HG02852 (cell line): ENCODE data around the gene ZNF14.
"Not testable (repeated sequence)": the region's sequence is repeated elsewhere in the genome, so short reads cannot be mapped to it uniquely, and the experiment has no call there.

ENCODE experiments used
- ATAC-seq: cut with Tn5 transposase; IDR thresholded peaks from one replicate; pipeline ENCODE4 v1.9.1; 2021; ENCODE audit warnings: mild to moderate bottlenecking, moderate library complexity; ENCODE audit not compliant: unreplicated experiment

ZNF14 gene

DNA sequence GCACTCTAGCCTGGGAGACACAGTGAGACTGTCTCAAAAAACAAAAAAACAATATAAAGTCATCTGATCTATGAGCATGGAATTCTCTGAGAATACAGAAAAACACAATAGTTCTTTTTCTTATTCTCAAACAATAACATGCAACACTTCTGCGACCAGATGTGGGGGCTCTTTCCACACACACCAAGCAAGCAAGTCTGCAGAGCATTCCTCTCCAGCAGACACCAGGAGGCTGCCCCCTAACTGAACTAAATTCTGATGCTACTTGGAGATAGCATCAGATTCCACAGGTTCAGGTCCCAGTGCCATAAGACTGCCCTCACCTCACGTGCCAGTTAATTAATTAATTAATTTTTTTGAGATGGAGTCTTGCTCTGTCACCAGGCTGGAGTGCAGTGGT, 36.5 kb downstream of the ZNF14 start:
- no peak for ATAC-seq

DNA sequence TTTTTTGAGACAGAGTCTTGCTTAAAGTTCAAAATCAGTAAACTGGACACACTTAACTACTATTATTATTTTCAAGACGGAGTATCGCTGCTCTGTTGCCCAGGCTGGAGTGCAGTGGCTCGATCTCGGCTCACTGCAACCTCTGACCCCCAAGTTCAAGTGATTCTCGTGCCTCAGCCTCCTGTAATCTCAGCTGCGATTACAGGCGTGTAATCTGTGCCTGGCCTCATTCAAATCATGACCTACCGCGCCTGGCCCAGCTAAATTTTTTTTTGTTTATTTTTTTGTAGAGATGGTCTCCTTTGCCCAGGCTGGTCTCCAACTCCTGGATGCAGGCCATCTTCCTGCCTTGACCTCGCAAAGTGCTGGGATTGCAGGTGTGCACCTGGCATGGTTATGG, 41.2 kb downstream of the ZNF14 start:
- no peak for ATAC-seq

DNA sequence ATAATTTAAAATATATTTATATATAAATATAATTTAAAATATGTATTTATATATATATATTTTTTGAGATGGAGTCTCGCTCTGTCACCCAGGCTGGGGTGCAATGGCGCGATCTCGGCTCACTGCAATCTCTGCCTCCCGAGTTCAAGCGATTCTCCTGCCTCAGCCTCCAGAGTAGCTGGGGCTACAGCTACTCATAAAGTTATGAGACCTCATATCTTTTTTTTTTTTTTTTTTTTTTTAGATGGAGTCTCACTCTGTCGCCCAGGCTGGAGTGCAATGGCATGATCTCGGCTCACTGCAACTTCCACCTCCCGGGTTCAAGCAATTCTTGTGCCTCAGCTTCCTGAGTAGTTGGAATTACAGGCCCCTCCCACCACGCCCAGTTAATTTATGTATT, 43.9 kb downstream of the ZNF14 start:
- ATAC-seq = not testable (repeated sequence)

DNA sequence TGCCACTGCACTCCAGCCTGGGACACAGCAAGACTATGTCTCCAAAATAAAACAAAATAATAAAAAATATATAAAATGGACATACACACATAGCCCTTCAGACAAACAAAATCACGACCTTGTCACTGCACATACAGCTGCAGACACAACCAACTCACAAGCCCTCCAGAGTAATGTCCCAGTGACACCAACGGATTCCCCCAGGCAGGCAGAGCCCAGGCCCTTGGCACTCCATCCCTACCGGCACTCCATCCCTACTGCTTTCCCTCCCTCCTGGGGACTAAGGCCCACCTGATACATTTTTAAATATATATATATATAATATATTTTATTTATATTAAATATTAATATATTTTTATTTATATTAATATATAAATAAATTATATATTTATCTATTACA, 45.8 kb downstream of the ZNF14 start:
- ATAC-seq = no peak

DNA sequence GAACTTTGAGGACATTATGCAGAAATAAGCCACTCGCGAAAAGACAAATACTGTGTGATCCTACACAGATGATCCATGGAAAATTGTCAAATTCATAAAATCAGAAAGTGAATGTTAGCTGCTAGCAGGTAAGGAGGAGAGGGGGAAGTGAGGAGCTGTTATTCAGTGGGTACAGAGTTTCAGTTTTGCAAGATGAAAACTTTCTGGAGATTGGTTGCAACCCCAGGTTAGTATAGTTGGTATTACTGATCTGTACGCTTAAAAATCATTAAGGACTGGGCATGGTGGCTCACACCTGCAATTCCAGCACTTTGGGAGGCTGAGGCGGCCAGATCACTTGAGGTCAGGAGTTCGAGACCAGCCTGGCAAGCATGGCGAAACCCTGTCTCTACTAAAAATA, 46.3 kb downstream of the ZNF14 start:
- no peak for ATAC-seq

DNA sequence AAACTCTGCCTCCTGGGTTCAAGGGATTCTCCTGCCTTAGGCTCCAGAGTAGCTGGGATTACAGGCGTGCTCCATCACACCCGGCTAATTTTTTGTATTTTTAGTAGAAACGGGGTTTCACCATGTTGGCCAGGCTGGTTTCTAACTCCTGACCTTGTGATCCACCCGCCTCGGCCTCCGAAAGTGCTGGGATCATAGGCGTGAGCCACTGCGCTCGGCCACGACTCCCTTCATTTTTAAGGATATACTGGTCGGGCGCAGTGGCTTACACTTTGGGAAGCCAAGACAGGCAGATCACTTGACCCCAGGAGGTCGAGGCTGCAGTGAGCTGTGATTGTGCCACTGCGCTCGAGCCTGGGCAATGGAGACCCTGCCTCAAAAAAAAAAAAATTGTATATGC, 46.8 kb downstream of the ZNF14 start:
- ATAC-seq = not testable (repeated sequence)

DNA sequence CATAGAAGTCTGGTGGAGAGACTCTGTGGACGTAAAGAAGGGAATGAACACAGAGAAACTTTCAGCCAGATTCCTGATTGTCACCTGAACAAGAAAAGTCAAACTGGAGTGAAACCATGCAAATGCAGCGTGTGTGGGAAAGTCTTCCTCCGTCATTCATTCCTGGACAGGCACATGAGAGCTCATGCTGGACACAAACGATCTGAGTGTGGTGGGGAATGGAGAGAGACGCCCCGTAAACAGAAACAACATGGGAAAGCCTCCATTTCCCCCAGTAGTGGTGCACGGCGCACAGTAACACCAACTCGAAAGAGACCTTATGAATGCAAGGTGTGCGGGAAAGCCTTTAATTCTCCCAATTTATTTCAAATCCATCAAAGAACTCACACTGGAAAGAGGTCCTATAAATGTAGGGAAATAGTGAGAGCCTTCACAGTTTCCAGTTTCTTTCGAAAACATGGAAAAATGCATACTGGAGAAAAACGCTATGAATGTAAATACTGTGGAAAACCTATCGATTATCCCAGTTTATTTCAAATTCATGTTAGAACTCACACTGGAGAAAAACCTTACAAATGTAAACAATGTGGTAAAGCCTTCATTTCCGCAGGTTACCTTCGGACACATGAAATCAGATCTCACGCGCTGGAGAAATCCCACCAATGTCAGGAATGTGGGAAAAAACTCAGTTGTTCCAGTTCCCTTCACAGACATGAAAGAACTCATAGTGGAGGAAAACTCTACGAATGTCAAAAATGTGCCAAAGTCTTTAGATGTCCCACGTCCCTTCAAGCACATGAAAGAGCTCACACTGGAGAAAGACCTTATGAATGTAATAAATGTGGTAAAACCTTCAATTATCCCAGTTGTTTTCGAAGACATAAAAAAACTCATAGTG, 53.5 kb downstream of the ZNF14 start:
- no peak for ATAC-seq

DNA sequence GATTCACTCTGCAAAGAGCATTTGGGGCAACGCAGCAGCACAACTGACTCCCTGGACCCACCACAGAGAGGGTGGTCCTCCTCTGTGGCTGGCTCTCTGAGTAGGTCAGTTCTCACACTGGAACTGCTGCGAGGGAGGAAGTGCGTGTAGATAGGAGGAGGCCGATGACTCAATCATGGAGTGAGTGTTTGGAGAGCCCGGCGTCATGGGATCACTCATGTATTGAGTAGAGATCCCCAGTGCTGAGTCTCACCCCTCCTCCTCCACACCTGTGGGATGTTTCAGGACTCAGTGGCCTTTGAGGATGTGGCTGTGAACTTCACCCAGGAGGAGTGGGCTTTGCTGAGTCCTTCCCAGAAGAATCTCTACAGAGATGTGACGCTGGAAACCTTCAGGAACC, 55.3 kb downstream of the ZNF14 start:
- ATAC-seq = no peak

DNA sequence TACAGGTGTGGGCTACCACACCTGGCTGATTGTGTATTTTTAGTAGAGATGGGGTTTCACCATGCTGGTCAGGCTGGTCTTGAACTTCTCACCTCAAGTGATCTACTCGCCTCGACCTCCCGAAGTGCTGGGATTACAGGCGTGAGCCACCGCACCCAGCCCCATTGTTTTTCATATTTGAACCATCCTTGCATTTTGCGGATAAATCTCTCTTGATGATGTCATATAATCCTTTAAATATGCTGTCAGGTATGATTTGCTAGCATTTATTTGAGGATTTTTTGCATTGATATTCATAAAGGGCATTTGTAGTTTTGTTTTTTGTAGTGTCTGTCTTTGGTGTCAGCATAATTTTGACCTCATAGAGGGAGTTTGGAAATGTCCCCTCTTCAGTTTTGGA, 58.6 kb downstream of the ZNF14 start:
- no peak for ATAC-seq

DNA sequence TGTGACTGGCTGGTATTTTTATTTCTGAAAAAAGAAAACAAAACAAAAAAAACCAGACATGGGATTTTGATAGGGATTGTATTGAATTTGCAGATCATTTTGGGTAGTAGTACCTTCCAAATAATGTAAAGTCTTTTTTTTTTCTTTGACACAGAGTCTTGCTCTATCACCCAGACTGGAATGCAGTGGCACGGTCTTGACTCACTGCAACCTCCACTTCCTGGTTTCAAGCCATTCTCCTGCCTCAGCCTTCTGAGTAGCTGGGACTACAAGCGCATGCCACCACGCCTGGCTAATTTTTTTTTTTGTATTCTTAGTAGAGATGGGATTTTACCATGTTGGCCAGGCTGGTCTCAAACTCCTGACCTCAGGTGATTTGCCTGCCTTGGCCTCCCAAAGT, 60.1 kb downstream of the ZNF14 start:
- no peak for ATAC-seq

DNA sequence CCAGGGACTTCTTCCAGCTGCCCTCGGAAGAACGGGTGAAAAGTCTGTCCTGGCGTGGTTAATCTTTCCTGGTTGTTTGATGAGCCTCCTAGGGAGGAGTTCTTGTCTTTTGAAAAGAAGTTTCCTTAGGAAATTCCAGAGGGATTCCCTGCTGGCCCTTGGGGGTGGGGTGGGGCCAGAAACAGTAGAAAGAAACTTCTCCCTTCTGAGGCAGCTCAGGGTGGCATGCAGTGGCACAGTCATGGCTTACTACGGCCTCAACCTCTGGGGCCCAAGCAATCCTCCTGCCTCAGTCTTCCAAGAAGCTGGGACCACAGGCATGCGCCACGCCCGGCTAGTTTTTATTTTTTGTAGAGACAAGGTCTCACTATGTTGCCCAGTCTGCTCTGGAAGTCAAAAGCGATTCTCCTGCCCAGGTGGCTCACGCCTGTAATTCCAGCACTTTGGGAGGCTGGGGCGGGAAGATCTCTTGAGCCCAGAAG, 62.8 kb downstream of the ZNF14 start:
- no peak for ATAC-seq

DNA sequence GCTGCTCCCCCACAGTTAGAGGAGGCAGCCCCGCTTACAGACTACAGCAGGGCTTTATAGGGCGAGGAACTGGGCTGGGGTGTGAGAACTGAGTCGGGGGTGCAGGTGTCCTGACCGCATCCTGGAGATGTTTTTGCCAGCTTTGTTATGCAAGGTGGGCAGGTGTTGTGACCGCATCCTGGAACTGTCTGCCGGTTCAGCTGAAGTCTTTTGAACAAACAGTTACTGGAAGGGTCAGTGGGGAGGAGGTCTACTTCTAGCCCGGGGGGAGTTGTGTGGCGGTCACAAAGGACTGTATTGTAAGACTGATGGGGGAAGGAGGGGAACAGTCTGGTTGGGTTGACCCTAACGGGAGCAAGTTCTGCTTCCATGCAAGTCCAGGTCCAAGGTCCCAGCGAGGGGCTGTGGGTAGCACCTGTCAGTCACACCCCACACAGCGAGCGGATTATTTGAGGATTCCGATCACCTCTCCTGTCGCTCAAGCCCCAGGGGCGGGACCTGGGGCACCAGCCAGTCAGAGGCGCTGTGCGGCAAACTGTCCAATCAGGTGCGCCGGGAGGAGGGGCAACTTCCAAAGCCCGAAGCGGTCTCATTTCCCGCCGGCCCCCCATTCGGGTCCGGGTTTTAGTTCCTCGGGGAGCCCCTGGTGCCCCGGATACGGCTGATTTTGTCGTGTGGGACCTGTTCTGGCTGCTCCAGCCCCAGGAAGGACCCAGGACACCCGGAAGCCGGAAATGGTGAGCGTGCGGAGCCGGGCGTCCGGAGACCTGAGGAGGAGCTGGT, 64.5 kb downstream of the ZNF14 start, which contains the start of gene ZNF101:
ZNF101 (plus strand) TSS at position 610 of the 783 bp plus-strand sequence; CDS start at position 735, 125 bp downstream.
- ATAC-seq = peak; percentile 63

DNA sequence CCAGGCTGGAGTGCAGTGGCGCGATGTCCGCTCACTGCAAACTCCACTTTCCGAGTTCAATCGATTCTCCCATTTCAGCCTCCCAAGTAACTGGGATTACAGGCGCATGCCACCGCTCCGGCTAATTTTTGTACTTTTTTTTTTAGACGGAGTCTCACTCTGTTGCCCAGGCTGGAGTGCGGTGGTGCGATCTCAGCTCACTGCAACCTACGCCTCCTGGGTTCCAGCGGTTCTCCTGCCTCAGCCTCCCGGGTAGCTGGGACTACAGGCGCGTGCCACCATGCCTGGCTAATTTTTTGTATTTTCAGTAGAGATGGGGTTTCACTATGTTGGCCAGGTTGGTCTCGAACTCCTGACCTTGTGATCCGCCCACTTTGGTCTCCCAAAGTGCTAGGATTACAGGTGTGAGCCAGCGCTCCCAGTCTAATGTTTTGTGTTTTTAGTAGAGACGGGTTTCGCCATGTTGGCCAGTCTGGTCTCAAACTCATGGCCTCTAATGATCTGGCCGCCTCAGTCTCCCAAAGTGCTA, 67.4 kb downstream of the ZNF14 start:
- not testable (repeated sequence) for ATAC-seq

DNA sequence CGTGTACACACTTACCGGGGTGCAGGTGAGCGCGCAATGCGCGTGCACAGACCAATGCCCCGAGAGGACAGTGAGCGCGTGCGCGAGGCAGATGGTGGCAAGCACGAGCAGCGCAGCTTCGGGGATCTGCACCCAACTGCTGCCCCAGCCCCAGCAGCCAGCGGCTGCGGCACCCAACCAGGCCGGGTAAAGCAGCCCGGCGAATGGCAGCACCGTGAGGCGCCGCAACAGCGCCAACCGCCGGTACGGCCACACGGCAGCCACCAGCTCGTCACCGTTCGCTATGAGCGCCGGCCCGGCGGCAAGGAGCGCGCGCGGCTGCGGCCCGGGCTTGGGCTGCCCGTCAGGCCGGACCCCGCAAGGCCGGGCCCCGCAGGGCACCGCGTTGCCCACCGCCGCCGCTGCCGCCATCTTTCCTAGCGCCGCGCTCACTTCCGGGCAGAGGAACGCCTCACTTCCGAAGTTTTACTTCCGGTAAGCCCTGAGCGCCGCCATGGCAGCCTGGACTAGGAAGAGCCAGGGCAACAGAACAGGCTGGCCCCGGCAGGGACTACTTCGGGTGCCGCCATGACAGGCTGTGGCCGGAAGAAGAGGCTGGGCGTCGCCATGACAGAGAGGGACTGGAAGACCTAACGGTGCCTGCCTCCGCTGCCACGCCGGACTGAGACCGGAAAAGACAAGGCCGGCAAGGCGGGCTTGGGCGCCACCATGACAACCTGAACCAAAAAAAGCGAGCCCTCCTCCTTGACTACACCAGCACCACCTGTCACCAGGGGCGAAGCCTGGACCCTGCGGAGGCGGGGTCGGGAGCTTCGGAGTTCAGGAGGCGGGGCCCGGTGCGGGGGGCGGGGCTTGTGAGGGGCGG, 69.4 kb downstream of the ZNF14 start, which contains the start of gene ATP13A1:
ATP13A1 (minus strand) TSS at position 421 of the 865 bp plus-strand sequence; CDS start at position 411, 10 bp downstream.
- ATAC-seq = peak; percentile 78

DNA sequence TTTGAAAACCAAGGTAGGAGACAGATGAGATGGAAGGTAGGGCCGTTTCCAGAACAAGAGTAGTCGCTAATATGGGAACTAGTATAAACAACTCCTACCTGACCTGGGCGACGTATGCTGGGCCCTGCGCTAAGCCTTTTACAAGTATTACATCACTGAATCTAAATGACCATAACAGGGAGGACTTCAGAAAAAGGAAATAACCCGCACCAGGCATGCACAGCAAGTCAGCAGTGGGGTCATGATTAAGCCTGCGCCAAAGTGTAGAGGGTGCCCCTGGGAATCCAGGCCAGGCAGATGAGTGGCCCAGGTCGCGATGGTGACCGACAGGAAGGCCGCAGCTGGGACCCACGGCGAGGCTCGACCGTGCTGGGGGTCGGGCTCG, 70.0 kb downstream of the ZNF14 start:
- no peak for ATAC-seq

DNA sequence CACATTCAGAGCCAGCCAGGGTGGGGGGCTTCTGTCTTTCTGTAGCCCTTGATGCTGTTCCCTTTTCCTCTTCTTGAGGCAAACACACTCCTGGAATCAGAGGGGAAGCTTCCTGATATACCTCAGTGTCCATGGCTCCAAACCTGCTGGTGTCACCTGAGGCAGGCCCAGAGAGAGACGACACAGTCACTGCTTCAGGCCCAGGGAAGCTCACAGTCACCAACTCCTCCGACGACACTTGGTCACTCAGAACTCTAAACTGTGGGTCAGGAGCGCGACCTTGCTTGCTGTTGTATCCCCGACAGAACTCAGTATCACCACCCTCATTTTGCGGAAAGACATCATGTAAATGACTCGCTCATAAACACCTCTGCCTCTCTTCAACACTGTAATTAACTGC, 70.6 kb downstream of the ZNF14 start:
- ATAC-seq = no peak

DNA sequence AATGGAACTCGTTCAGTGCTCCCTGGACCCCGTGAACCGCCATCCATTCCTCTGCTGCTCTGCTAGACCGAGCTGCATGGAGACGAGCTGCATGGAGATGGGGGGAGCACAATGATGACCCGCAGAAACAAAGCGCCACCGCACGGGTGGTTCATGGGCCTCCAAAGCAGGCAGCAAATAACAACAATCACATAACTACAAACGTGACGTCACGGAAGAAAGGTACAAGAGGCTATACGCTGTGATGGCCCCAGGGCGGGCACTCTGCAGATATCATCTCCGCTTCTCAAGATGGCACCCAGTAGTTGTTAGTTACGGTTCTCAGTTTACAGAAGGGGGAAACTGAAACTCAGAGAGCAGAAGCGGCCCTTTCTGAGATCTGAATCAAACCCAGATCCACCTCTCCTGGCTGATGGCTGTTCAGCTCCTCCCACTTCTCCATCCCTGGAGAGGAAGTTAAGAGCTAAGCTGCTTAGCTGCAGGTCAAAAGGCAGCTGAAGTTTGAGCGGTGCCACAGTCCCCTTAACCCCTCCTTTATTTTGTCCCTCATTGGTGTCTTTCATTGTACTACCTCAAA, 71.1 kb downstream of the ZNF14 start:
- peak; percentile 32 for ATAC-seq

DNA sequence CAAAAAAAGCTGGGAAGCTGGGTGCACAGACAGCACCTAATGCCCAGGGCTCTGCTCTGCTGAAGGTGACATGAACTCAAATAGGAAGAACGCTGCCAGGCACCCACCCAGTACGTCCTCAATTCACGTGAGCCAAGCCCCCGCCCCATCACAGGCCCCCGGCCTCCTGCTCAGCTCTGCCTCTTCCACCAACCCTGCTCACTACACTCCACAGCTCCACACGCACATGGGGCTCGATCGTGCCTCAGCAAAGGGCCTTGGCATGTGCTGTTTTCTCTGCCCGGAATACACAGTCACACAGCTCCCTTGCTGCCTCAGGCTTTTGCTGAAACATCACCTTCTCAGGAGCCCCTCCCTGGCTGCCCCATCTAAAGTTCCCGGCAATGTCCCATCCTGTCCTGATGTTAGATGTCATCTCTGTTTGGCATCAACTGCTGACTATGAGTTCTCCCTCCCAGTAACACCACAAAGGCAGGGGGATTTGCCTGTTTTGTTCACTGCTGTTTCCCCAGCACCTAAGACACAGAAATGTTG, 71.7 kb downstream of the ZNF14 start:
- no peak for ATAC-seq
